GM12878 (cell line): ENCODE data around the gene SPIB. TPM values are rescaled to one million over a fixed set of nuclear protein-coding genes. Genes with fewer than 3 reads are reported as not detected.

Experiments used
- ATAC-seq: fragments of 200-7000 bp; cut with Tn5 transposase; 3 replicates; pipeline ENCODE4 v1.9.1; 2020; ENCODE audit warnings: mild to moderate bottlenecking, moderate library complexity
- BruUV-seq: library from RNA; stranded (reverse); fragments of 400-500 nt; replicated peaks from 2 replicates; lab custom pipeline; 2021; lab: Mats Ljungman, UMichigan
- CTCF ChIA-PET: fragments of 300-600 bp; sonication (Branson Sonifier 250); formaldehyde crosslinking; extraction: SDS; loops from one replicate; lab custom pipeline; 2021; ENCODE audit warnings: inconsistent platforms; lab: Yijun Ruan, JAX
- POLR2A ChIA-PET: fragments of 350-600 bp; formaldehyde crosslinking; extraction: SDS; loops from one replicate; lab custom pipeline; 2021; ENCODE audit warnings: inconsistent platforms; lab: Charles Lee
- RAD21 ChIA-PET: fragments of 300-600 bp; sonication (Branson Sonifier 250); formaldehyde crosslinking; loops from one replicate; lab custom pipeline; 2023; ENCODE audit warnings: antibody characterized with exemption; ENCODE audit not compliant: unreplicated experiment; lab: Charles Lee
- SMC1A ChIA-PET: fragments of 300-600 bp; sonication (Branson Sonifier 250); formaldehyde crosslinking; loops from one replicate; lab custom pipeline; 2023; ENCODE audit not compliant: unreplicated experiment, uncharacterized antibody; lab: Charles Lee
- DNase-seq: peaks from one replicate; pipeline ENCODE4 v3.0.0-alpha.2; 2011; ENCODE audit warnings: low read depth, low spot score
- FAIRE-seq: peaks from 3 replicates; lab custom pipeline; 2011; peaks lifted over from hg19 to GRCh38; lab: Jason Lieb, UNC
- H2AFZ ChIP-seq: 2 replicates; pipeline ENCODE4 v1.6.0; 2011; ENCODE audit warnings: low read depth, low read length, control low read depth; ENCODE audit not compliant: control insufficient read depth
- H3K27ac ChIP-seq: 2 replicates; pipeline ENCODE4 v1.5.1; 2011; ENCODE audit warnings: control low read depth; ENCODE audit not compliant: control insufficient read depth, insufficient read depth
- H3K27me3 ChIP-seq, 2 experiments: replicated peaks in 1 of 2; 2 replicates each; pipeline versions ENCODE4 v1.6.0 to v1.6.1; 2011; ENCODE audit warnings: low read length in 1 of 2; ENCODE audit not compliant: control insufficient read depth in 2 of 2, insufficient read depth in 2 of 2
- H3K36me3 ChIP-seq, 2 experiments: 2 replicates each; pipeline ENCODE4 v1.5.1; 2011; ENCODE audit warnings: low read length in 1 of 2; ENCODE audit not compliant: control insufficient read depth in 2 of 2, insufficient read depth in 2 of 2
- H3K4me1 ChIP-seq: 2 replicates; pipeline ENCODE4 v1.6.1; 2011; ENCODE audit warnings: mild to moderate bottlenecking, low read length, moderate library complexity, mixed read lengths; ENCODE audit not compliant: control insufficient read depth, insufficient read depth
- H3K4me2 ChIP-seq: 2 replicates; pipeline ENCODE4 v1.6.0; 2011; ENCODE audit warnings: control low read depth; ENCODE audit not compliant: control insufficient read depth, insufficient read depth
- H3K4me3 ChIP-seq: fragments of 200-600 bp; sonication (generic); 2 replicates; pipeline ENCODE4 v1.5.1; 2016
- H3K79me2 ChIP-seq: 2 replicates; pipeline ENCODE4 v1.6.0; 2011; ENCODE audit warnings: low read length; ENCODE audit not compliant: control insufficient read depth, insufficient read depth
- H3K9ac ChIP-seq: 2 replicates; pipeline ENCODE4 v1.8.0; 2011; ENCODE audit warnings: low read length, control low read depth, mixed read lengths; ENCODE audit not compliant: control insufficient read depth, insufficient read depth
- H3K9me3 ChIP-seq: replicated peaks from 3 replicates; pipeline ENCODE4 v1.5.1; 2011; ENCODE audit warnings: mild to moderate bottlenecking, low read length; ENCODE audit not compliant: control insufficient read depth, insufficient read depth
- H4K20me1 ChIP-seq: 2 replicates; pipeline ENCODE4 v1.6.0; 2011; ENCODE audit not compliant: control insufficient read depth, insufficient read depth
- BMI1 ChIP-seq: fragments of 450-650 bp; IDR thresholded peaks from 2 replicates; pipeline ENCODE4 v1.6.1; 2016; ENCODE audit warnings: mild to moderate bottlenecking, moderate library complexity, borderline replicate concordance
- CBFB ChIP-seq: IDR thresholded peaks from 2 replicates; pipeline ENCODE4 v1.6.1; 2016; ENCODE audit warnings: antibody characterized with exemption, low read depth
- EED ChIP-seq: sonication (generic); IDR thresholded peaks from 2 replicates; pipeline ENCODE4 v1.6.1; 2016; ENCODE audit warnings: antibody characterized with exemption, low read depth
- HCFC1 ChIP-seq: fragments of 150-350 bp; IDR thresholded peaks from 2 replicates; pipeline ENCODE4 v1.6.1; 2014; ENCODE audit warnings: low read length
- HDAC6 ChIP-seq: fragments of 200-600 bp; sonication (generic); IDR thresholded peaks from one replicate; pipeline ENCODE4 v1.8.0; 2017; ENCODE audit warnings: antibody characterized with exemption; ENCODE audit not compliant: unreplicated experiment
- JUNB ChIP-seq: IDR thresholded peaks from 2 replicates; pipeline ENCODE4 v1.6.1; 2016; ENCODE audit warnings: antibody characterized with exemption, mild to moderate bottlenecking
- RELB ChIP-seq: fragments of 450-650 bp; IDR thresholded peaks from 2 replicates; pipeline ENCODE4 v1.6.1; 2017; ENCODE audit warnings: low read depth, mild to moderate bottlenecking, moderate library complexity
- SIN3A ChIP-seq: IDR thresholded peaks from 2 replicates; pipeline ENCODE4 v1.6.1; 2012; ENCODE audit warnings: low read depth, low read length, improper control_type of control experiment
- SMAD5 ChIP-seq: IDR thresholded peaks from 2 replicates; pipeline ENCODE4 v1.6.1; 2016; ENCODE audit warnings: antibody characterized with exemption, low read depth
- SMARCA5 ChIP-seq: fragments of 450-650 bp; IDR thresholded peaks from 2 replicates; pipeline ENCODE4 v1.6.1; 2017; ENCODE audit warnings: mild to moderate bottlenecking
- SPI1 ChIP-seq: IDR thresholded peaks from 2 replicates; pipeline ENCODE4 v1.6.1; 2011; ENCODE audit warnings: low read depth, mild to moderate bottlenecking, low read length, moderate library complexity, borderline replicate concordance; ENCODE audit not compliant: insufficient read depth
- TCF12 ChIP-seq: IDR thresholded peaks from 2 replicates; pipeline ENCODE4 v1.6.1; 2011; ENCODE audit warnings: low read depth, mild to moderate bottlenecking, low read length
- ZBED1 ChIP-seq: IDR thresholded peaks from 2 replicates; pipeline ENCODE4 v1.6.1; 2016; ENCODE audit warnings: borderline replicate concordance
- ZBTB11 ChIP-seq: fragments of 450-650 bp; formaldehyde crosslinking; IDR thresholded peaks from 2 replicates; pipeline ENCODE4 v1.5.0; 2022; ENCODE audit warnings: mild to moderate bottlenecking, missing genetic modification characterization
- WGBS: methylation state at CpG from one replicate; pipeline ENCODE4 v1.1.6; 2016; ENCODE audit warnings: low lambda C conversion rate; ENCODE audit not compliant: insufficient replicate concordance, insufficient coverage; ENCODE audit errors: missing lambda C conversion rate; 5-methylcytosine and 5-hydroxymethylcytosine counted together
- in situ Hi-C: fragments of 300-500 bp; cut with MboI; formaldehyde crosslinking; loops from 9 replicates; pipeline ENCODE4 v1.14.3; 2018; ENCODE audit warnings: mixed read lengths
- intact Hi-C: fragments of 100-400 bp; cut with micrococcal nuclease; formaldehyde crosslinking; loops from one replicate; pipeline ENCODE4 v1.14.2; 2022; ENCODE audit not compliant: unreplicated experiment
- polyA plus RNA-seq, 11 experiments: library from polyadenylated mRNA; depleted of rRNA in 4 of 11; unstranded in 6 of 11; stranded (reverse) in 5 of 11; fragments of >200 nt; fragmentation: Nextera tagmentation in 4 of 11; fragmentation: Illumina TruSeq in 1 of 11; extraction: Ambion mirVana in 4 of 11; extraction: Trizol in 1 of 11; gene quantifications; 1 replicate in 1 of 11; 2 replicates in 10 of 11; pipeline versions ENCODE4 v1.2.1 to v1.2.3, GENCODE V29; 2011 to 2016; ENCODE audit warnings: inconsistent platforms in 2 of 11, missing spikeins in 2 of 11, low read depth in 1 of 11
- total RNA-seq, 4 experiments: library from RNA; depleted of rRNA in 3 of 4; stranded (reverse); fragments of >200 nt in 3 of 4; fragmentation: Illumina TruSeq in 1 of 4; extraction: Trizol in 1 of 4; gene quantifications; 2 replicates each; pipeline versions ENCODE4 v1.2.1 to v1.2.3, GENCODE V29; 2013 to 2021

The SPIB gene
- total and polyA plus RNA-seq, 10 of the 15 experiments (the other 5 are each of a cell fraction or from before 2014, with no cell fraction given) = 3.5 to 123 (median 56.0) TPM

- TF ChIP-seq SPI1 = no peak
- TF ChIP-seq JUNB = no peak
- TF ChIP-seq SMARCA5 = no peak
- no peak for TF ChIP-seq ZBED1
- no peak for TF ChIP-seq TCF12
- TF ChIP-seq HCFC1 = no peak
- TF ChIP-seq ZBTB11 (CRISPR knock-in tag) = no peak
- TF ChIP-seq HDAC6 = no peak
Observed at GRCh38 chr19:50444059-50444458, 25.3 kb downstream of the SPIB start (continued).

- H3K27me3 ChIP-seq = no peaks in the 10 kb centered on the region
- intact Hi-C loops = no loop called here
- H4K20me1 ChIP-seq = no peaks in the 10 kb centered on the region
- H3K4me3 ChIP-seq = no peak overlapping the region
- no peak for FAIRE-seq
- ChIA-PET RAD21 (no interaction called here), CTCF (interaction anchor here (0.8 kb wide), 1 partner anchor 15 kb away, joined by 4 read pairs; no protein-coding TSS in a partner anchor), SMC1A (no interaction called here), POLR2A (no interaction called here)
- no peak for ATAC-seq
- H3K9ac ChIP-seq = no peak overlapping the region
- in situ Hi-C loops = no loop called here
- H3K36me3 ChIP-seq = no peaks in the 10 kb centered on the region
- WGBS = 52% methylated on average over 5 of the region's 5 CpGs
- H3K79me2 ChIP-seq = no peaks in the 10 kb centered on the region
- no peaks in the 10 kb centered on the region for H3K9me3 ChIP-seq
- no TSS peak for BruUV-seq
- no peak overlapping the region for H2AFZ ChIP-seq
- no peak overlapping the region for H3K4me2 ChIP-seq
- TF ChIP-seq EED (no peak), HCFC1 (no peak), CBFB (no peak), SIN3A (no peak), SMAD5 (no peak), BMI1 (no peak), RELB (no peak)
- TF ChIP-seq, all 136 proteins: peak for 0
- DNase-seq = no peak
- Histone ChIP-seq H3K27ac (no peak overlapping the region), H3K4me1 (no peaks in the 10 kb centered on the region)
Observed at GRCh38 chr19:50447053-50447452, 28.3 kb downstream of the SPIB start.
